NCI-H345 (cell line): Measurements from ENCODE around the gene C6orf47.
A peak's percentile ranks its signal among the peaks of the same experiment; 100 is the strongest.

Experiments
- DNase-seq: peaks from one replicate; lab custom pipeline; 2025; lab: John Stamatoyannopoulos, UW

The C6orf47 gene

GRCh38 chr6:31687860-31688693, 27.5 kb upstream of the C6orf47 start:
- DNase-seq, result no peak

- no peak for DNase-seq
These were observed 26.7 kb upstream of the C6orf47 start for GRCh38 chr6:31687321-31687720.

- no peak for DNase-seq
These were observed 25.9 kb upstream of the C6orf47 start for GRCh38 chr6:31686483-31686882.

GRCh38 chr6:31683591-31683990, 23.0 kb upstream of the C6orf47 start:
- DNase-seq, result no peak

- DNase-seq, result peak; percentile 61
These were observed 20.6 kb upstream of the C6orf47 start for GRCh38 chr6:31681135-31681671.

GRCh38 chr6:31680226-31681134, 19.9 kb upstream of the C6orf47 start, which contains the start of gene LY6G5C:
LY6G5C (minus strand) TSS chr6:31681067; CDS start chr6:31680373, 694 bp downstream.
- DNase-seq, result peak; percentile 68

- DNase-seq, result no peak
These were observed 17.4 kb upstream of the C6orf47 start for GRCh38 chr6:31677955-31678354.

GRCh38 chr6:31676904-31677303, 16.3 kb upstream of the C6orf47 start:
- no peak for DNase-seq

- no peak for DNase-seq
These were observed 15.8 kb upstream of the C6orf47 start for GRCh38 chr6:31676322-31676903.

GRCh38 chr6:31669676-31670075, 9.1 kb upstream of the C6orf47 start, which contains the start of gene LY6G5B:
LY6G5B (plus strand) TSS chr6:31669976; CDS start chr6:31670951, 975 bp downstream.
- DNase-seq, result no peak

- DNase-seq, result no peak
These were observed 5.9 kb upstream of the C6orf47 start for GRCh38 chr6:31666337-31666965.

GRCh38 chr6:31665501-31666336, 5.1 kb upstream of the C6orf47 start, which contains the start of gene CSNK2B:
CSNK2B (plus strand) TSS chr6:31666080; CDS start chr6:31666832, 752 bp downstream.
- peak; percentile 99 for DNase-seq

GRCh38 chr6:31664790-31665500, 4.4 kb upstream of the C6orf47 start, which contains the start of gene GPANK1:
GPANK1 (minus strand) TSS chr6:31664997; CDS start chr6:31664478, 519 bp downstream.
- DNase-seq, result peak; percentile 93

- no peak for DNase-seq
These were observed 3.6 kb upstream of the C6orf47 start for GRCh38 chr6:31663961-31664789.

- DNase-seq, result no peak
These were observed 2.8 kb upstream of the C6orf47 start for GRCh38 chr6:31663126-31663960.

GRCh38 chr6:31662124-31662723, 1.6 kb upstream of the C6orf47 start:
- no peak for DNase-seq
